NCI-H446 (cell line): ENCODE results near the gene LASP1.

ENCODE experiments used
- DNase-seq, 2 experiments: peaks; one replicate each; lab custom pipeline; 2025; lab: John Stamatoyannopoulos, UW

LASP1 gene

DNA sequence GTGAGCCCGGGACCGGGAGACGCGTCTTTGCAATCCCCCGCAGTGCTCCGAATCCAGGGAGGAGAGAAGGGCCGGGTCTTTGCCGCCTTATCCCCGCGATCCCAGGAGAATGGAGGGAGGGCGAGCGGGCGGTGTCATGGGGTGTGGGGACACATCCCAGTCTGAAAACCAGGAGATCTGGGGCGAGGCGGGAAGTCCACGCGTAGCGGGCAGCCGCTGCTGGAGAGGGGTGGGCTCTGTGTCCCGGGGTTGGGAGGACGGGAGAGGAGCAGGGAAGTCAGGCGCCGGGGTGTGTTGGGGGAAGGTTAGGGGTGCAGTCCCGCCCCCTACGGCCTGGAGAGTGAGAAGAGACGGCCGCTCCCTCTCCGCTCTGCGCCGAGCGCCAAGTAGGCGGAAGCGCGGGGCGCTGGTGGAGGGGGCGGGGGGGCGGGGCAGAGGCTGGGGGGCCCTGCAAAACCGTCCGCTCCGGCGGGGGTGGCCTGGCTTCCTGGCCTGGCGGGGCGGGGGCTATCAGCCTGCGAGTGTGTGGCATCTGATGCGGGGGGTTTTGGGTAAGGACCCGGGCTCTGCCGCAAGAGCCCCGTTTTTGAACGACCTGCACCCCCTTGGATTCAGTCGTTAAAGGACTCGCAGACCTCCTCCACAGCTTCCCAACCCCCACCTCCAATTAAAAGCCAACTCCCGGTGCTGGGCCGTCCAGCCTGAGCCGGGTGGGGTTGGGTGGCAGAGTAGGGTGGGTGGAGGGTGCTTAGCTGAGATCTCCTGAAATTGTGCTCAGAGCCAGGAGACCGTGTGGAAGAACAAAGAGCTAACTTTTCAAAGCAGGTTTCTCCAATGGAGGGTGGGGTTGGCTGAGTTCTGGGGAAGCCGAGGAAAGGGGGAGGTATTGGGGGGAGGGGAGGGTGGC, 654 bp downstream of the LASP1 start:
- peak in 1 of 2 experiments; percentile 26 for DNase-seq

GRCh38 chr17:38871247-38872015, 1.6 kb downstream of the LASP1 start:
- DNase-seq: no peak

GRCh38 chr17:38872027-38872511, 2.2 kb downstream of the LASP1 start:
- no peak for DNase-seq

- DNase-seq: no peak
These were observed 3.0 kb downstream of the LASP1 start for GRCh38 chr17:38872671-38873385.

DNA sequence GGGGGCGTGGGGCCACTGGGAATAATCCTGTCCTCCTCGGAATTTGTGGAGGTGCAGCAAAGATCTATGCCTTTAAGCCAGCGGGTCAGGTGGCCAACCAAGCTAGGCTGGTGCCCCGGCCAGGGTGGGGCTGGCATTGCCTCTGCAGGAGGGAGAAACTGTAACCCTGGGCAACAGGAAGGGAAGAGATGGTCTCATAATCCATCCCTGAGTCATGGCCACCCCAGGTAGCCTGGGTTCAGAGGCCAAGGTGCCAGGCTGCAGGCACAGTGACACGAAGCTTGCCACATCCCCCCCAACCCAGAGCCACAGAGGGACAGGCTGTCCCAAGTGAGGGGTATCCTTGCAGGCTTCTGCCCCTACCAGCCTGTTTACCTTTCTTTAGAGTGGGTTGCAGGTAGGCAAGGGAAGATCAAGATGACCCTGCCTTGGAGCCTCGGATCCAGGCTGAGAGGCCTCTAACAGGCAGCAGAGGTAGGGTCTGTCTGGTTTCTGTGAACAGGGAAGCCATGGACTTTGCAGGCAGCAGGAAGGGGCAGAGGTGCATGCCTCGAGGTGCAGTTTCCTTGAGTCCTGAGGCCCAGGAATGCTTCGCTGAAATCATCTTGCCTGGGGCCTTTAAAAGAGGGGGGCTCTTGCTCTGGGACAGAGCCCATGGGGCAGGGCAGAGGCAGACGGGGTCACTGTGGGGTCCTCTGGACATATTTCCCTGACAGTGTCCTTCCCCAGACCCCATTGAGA, 4.0 kb downstream of the LASP1 start:
- no peak for DNase-seq

GRCh38 chr17:38874505-38875400, 4.9 kb downstream of the LASP1 start:
- DNase-seq: no peak

GRCh38 chr17:38875477-38876075, 5.7 kb downstream of the LASP1 start:
- no peak for DNase-seq

- DNase-seq: no peak
These were observed 7.4 kb downstream of the LASP1 start for GRCh38 chr17:38877130-38877851.

GRCh38 chr17:38879878-38880665, 10.2 kb downstream of the LASP1 start:
- DNase-seq: peak in 1 of 2 experiments; percentile 50

DNA sequence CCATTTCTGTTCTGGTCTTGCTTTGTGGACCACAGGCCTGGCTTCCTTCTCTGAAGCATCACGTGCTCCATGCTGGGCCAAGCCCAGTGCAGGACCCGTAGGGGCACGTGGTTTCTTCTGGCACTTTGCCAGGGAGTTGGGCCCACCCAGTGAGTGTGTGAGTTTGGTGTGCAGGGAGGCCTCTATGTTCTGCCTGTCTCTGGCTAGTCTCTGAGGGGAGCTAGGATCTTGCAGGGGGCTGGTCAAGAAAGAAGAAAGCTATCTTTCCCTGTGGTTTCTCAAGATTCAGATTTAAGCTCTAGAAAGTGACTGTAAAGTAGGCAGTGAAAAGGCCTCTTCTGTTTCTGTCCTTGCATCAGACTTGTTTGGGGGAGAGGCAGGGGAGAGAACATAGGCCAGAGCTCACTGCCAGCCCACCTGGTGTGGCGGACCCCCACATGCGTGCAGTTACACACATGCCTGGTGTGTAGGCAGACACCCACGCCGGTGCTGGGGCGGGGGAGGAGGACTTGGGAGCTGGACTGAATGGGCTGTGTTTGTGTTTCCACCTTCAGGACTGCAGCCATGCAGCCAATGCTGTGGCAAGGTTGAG, 11.8 kb downstream of the LASP1 start:
- no peak for DNase-seq

- DNase-seq: no peak
These were observed 13.0 kb downstream of the LASP1 start for GRCh38 chr17:38882870-38883269.

DNA sequence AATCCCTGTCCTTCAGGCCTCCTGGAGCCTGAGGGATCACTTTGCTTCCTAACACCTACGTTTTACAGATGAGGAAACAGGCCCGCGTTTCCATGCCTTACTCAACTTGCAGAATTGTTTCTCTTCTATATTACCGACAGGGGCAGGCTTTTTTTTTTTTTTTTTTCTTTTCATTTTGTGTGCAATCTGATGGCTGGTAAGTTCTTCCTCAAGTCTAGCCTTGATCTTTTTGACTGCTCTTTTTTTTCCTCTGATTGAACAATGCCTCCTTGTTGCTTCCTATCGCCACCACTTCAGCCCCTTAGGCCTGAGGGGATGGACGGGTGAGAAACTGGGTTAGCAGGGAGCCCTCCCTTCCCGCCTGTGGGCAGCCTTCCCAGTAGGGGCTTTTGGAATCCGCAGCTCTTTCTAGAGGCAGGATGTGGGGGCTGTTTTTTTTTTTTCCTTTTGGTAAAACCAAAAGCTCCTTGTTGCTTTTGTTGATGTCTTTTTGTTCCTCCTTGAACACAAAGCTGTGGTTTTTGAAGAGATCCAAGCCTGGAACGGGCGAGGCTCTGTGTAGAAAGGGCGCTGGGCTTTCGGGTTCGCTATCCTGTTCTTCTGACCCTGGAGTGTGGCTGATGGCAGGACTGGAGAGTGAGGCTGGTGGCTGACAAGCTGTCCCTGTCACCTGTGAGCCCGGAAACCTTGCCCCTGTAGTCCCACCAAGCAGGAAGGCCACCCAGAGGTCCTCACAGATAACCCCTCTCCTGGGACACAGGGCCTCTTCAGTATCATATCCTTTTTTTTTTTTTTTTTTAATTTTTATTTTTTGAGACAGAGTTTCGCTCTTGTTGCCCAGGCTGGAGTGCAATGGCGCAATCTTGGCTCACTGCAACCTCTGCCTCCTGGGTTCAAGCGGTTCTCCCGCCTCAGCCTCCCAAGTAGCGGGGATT, 14.0 kb downstream of the LASP1 start:
- DNase-seq: no peak

- no peak for DNase-seq
These were observed 15.3 kb downstream of the LASP1 start for GRCh38 chr17:38885044-38885727.

- DNase-seq: no peak
These were observed 16.1 kb downstream of the LASP1 start for GRCh38 chr17:38885728-38886642.

- DNase-seq: no peak
These were observed 16.8 kb downstream of the LASP1 start for GRCh38 chr17:38886643-38887010.
